SU-DHL-6 (cell line): Measurements from ENCODE around the gene UXS1.

Experiments used
- H2AFZ ChIP-seq: fragments of 200-600 bp; sonication (generic); 2 replicates; pipeline ENCODE4 v1.6.1; 2014; ENCODE audit warnings: low read depth, mild to moderate bottlenecking, moderate library complexity, mixed read lengths, antibody characterized with exemption, low read length; ENCODE audit not compliant: severe bottlenecking
- H3F3A ChIP-seq: fragments of 200-600 bp; shearing (Covaris generic); 2 replicates; pipeline ENCODE4 v1.6.0; 2016; ENCODE audit warnings: antibody characterized with exemption, mild to moderate bottlenecking; ENCODE audit not compliant: insufficient read depth
- H3K27ac ChIP-seq: fragments of 200-600 bp; sonication (generic); 2 replicates; pipeline ENCODE4 v1.5.1; 2016; ENCODE audit warnings: low read depth, mild to moderate bottlenecking, low read length, moderate library complexity, mixed read lengths
- H3K27me3 ChIP-seq: fragments of 200-600 bp; sonication (generic), shearing (Covaris generic); 2 replicates; pipeline ENCODE4 v1.6.0; 2014; ENCODE audit warnings: mild to moderate bottlenecking, low read length
- H3K36me3 ChIP-seq: fragments of 200-600 bp; sonication (generic); 2 replicates; pipeline ENCODE4 v1.6.1; 2014; ENCODE audit warnings: mild to moderate bottlenecking, low read length, mixed read lengths
- H3K4me2 ChIP-seq: fragments of 300-600, 200-600 bp; shearing (Covaris generic), sonication (generic); 2 replicates; pipeline ENCODE4 v1.6.0; 2014; ENCODE audit warnings: low read length, low read depth, mild to moderate bottlenecking; ENCODE audit not compliant: poor library complexity, severe bottlenecking
- H3K4me3 ChIP-seq: fragments of 200-600 bp; sonication (generic); 2 replicates; pipeline ENCODE4 v1.5.1; 2014; ENCODE audit warnings: antibody characterized with exemption, low read length, mild to moderate bottlenecking, mixed read lengths; ENCODE audit not compliant: insufficient read depth, poor library complexity, severe bottlenecking
- H3K79me2 ChIP-seq: fragments of 200-600 bp; sonication (generic); 2 replicates; pipeline ENCODE4 v1.6.1; 2014; ENCODE audit warnings: mild to moderate bottlenecking, low read length, moderate library complexity; ENCODE audit not compliant: insufficient read depth
- H3K9ac ChIP-seq: fragments of 200-600 bp; sonication (generic); 2 replicates; pipeline ENCODE4 v1.7.0; 2014; ENCODE audit warnings: mild to moderate bottlenecking, low read length
- H3K9me2 ChIP-seq: fragments of 200-600 bp; sonication (generic); replicated peaks from 2 replicates; pipeline ENCODE4 v1.6.1; 2014; ENCODE audit warnings: low read length; ENCODE audit not compliant: insufficient read depth
- H3K9me3 ChIP-seq: fragments of 200-600 bp; sonication (generic); 2 replicates; pipeline ENCODE4 v1.6.1; 2014; ENCODE audit warnings: low read length, mixed read lengths; ENCODE audit not compliant: insufficient read depth
- H4K20me1 ChIP-seq: fragments of 200-600 bp; sonication (generic); 2 replicates; pipeline ENCODE4 v1.6.1; 2014; ENCODE audit warnings: low read depth, mild to moderate bottlenecking, antibody characterized with exemption, low read length, moderate library complexity, mixed read lengths
- CTCF ChIP-seq: fragments of 200-600 bp; sonication (generic); IDR thresholded peaks from one replicate; pipeline ENCODE4 v1.5.1; 2017; ENCODE audit warnings: antibody characterized with exemption, mild to moderate bottlenecking, low read length, moderate library complexity; ENCODE audit not compliant: insufficient read depth, poor library complexity, severe bottlenecking
- EZH2phosphoT487 ChIP-seq: fragments of 200-600 bp; sonication (generic), shearing (Covaris generic); conservative IDR thresholded peaks from 2 replicates; pipeline ENCODE4 v1.6.1; 2018; ENCODE audit warnings: mild to moderate bottlenecking, antibody characterized with exemption, low read length, moderate library complexity, mixed read lengths

Gene UXS1

GRCh38 chr2:106189764-106190468 lies 4.2 kb downstream of the UXS1 start:
- no peak overlapping the region for H2AFZ ChIP-seq
- H3K4me2 ChIP-seq = no peak overlapping the region
- no peaks in the 10 kb centered on the region for H3F3A ChIP-seq
- no peaks in the 10 kb centered on the region for H3K36me3 ChIP-seq
- peaks cover 5% of the 10 kb centered on the region for H4K20me1 ChIP-seq
- TF ChIP-seq CTCF = no peak
- no peak for TF ChIP-seq EZH2phosphoT487
- H3K27me3 ChIP-seq = no peaks in the 10 kb centered on the region
- no peaks in the 10 kb centered on the region for H3K9me3 ChIP-seq
- H3K9me2 ChIP-seq = no peaks in the 10 kb centered on the region
- H3K27ac ChIP-seq = no peak overlapping the region
- H3K4me3 ChIP-seq = no peak overlapping the region
- H3K9ac ChIP-seq = no peak overlapping the region
- H3K79me2 ChIP-seq = no peaks in the 10 kb centered on the region

- H3K9me3 ChIP-seq = no peaks in the 10 kb centered on the region
- H3K36me3 ChIP-seq = no peaks in the 10 kb centered on the region
- peaks cover 5% of the 10 kb centered on the region for H4K20me1 ChIP-seq
- H3K9ac ChIP-seq = no peak overlapping the region
- H2AFZ ChIP-seq = no peak overlapping the region
- TF ChIP-seq EZH2phosphoT487 = no peak
- TF ChIP-seq CTCF = no peak
- H3K9me2 ChIP-seq = no peaks in the 10 kb centered on the region
- no peaks in the 10 kb centered on the region for H3K27me3 ChIP-seq
- no peak overlapping the region for H3K27ac ChIP-seq
- no peak overlapping the region for H3K4me2 ChIP-seq
- no peak overlapping the region for H3K4me3 ChIP-seq
- no peaks in the 10 kb centered on the region for H3K79me2 ChIP-seq
- H3F3A ChIP-seq = no peaks in the 10 kb centered on the region
Observed at GRCh38 chr2:106189325-106189724, 4.8 kb downstream of the UXS1 start.

GRCh38 chr2:106187273-106187891 lies 6.7 kb downstream of the UXS1 start:
- no peaks in the 10 kb centered on the region for H3K9me2 ChIP-seq
- H4K20me1 ChIP-seq = peaks cover 5% of the 10 kb centered on the region; the same call in 1 of the 2 replicates
- no peak overlapping the region for H3K4me2 ChIP-seq
- H3K9ac ChIP-seq = no peak overlapping the region
- no peak overlapping the region for H2AFZ ChIP-seq
- TF ChIP-seq CTCF (no peak), EZH2phosphoT487 (no peak)
- H3K36me3 ChIP-seq = no peaks in the 10 kb centered on the region
- no peak overlapping the region for H3K27ac ChIP-seq
- no peaks in the 10 kb centered on the region for H3F3A ChIP-seq
- no peaks in the 10 kb centered on the region for H3K9me3 ChIP-seq
- H3K4me3 ChIP-seq = no peak overlapping the region
- no peaks in the 10 kb centered on the region for H3K27me3 ChIP-seq
- H3K79me2 ChIP-seq = no peaks in the 10 kb centered on the region
